ENCODE results near the gene CYFIP2. TPM values are rescaled to one million over a fixed set of nuclear protein-coding genes. Genes with fewer than 3 reads are reported as not detected.

Gene CYFIP2
- total RNA-seq, 1 experiment from 2014 or later, result 74.7 TPM

DNA sequence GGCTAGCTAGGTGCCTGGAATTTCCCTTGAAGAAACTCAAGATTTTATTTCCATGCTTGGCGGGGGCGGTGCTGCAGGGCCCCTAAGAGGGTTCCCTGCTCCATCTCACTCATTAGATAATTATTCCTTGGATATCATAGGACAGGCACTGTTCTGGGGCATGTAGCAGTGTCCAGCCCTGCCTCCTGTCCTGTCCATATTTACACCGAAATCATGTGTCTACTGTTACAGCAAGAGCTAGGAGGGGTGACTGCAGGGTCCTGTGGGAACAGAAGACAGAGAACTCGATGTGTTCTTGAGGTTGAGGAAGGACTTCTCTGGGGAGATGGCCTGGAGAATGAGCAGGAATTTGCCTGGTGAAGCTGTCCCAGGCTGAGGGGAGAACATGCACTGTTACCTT is 96.6 kb downstream of the CYFIP2 start:
- Histone ChIP-seq H3K23me2 (ENCODE audit: insufficient read length, low read depth, low read length, poor library complexity, severe bottlenecking) (no peaks in the 10 kb centered on the region), H3K4me1 (ENCODE audit: insufficient read depth, low read length) (no peaks in the 10 kb centered on the region), H2BK120ac (ENCODE audit: low read depth, low read length, poor library complexity, severe bottlenecking) (no peak overlapping the region), H4K91ac (ENCODE audit: insufficient read length, low read depth, low read length) (no peak overlapping the region), H2BK12ac (ENCODE audit: insufficient read length, low read depth, low read length) (no peak overlapping the region), H3K14ac (ENCODE audit: insufficient read depth, low read length) (no peak overlapping the region), H2BK5ac (ENCODE audit: insufficient read length, low read length) (no peak overlapping the region), H3K4ac (ENCODE audit: low read depth, low read length) (no peak overlapping the region), H3K27me3 (ENCODE audit: insufficient read depth, low read length) (no peaks in the 10 kb centered on the region), H3K9me3 (ENCODE audit: control insufficient read depth, low read depth, low read length) (no peaks in the 10 kb centered on the region), H3K27ac (ENCODE audit: insufficient read length, low read depth, low read length) (no peak overlapping the region), H3K79me1 (ENCODE audit: insufficient read depth, low read depth, low read length, poor library complexity, severe bottlenecking) (no peaks in the 10 kb centered on the region), H3K4me2 (ENCODE audit: insufficient read depth, insufficient read length, low read length) (no peak overlapping the region), H3K9ac (ENCODE audit: extremely low read depth, insufficient read length, low read length) (no peak overlapping the region), H2AK5ac (ENCODE audit: insufficient read length, low read length) (no peak overlapping the region), H2AFZ (ENCODE audit: low read length) (no peak overlapping the region), H4K8ac (replicated peaks; ENCODE audit: insufficient read length, low read depth, low read length) (no peak overlapping the region), H2BK15ac (ENCODE audit: low read depth, low read length) (no peak overlapping the region), H3K23ac (ENCODE audit: insufficient read length, low read depth, low read length) (no peak overlapping the region), H3K56ac (ENCODE audit: insufficient read length, low read depth, low read length) (no peak overlapping the region), H4K20me1 (ENCODE audit: control insufficient read depth, insufficient read depth, insufficient read length) (no peaks in the 10 kb centered on the region), H4K5ac (ENCODE audit: insufficient read length, low read depth, low read length) (no peak overlapping the region), H3K79me2 (ENCODE audit: insufficient read depth, low read length) (no peaks in the 10 kb centered on the region), H3T11ph (ENCODE audit: low read length) (no peak overlapping the region), H2BK20ac (ENCODE audit: low read depth, low read length, poor library complexity, severe bottlenecking) (no peak overlapping the region), H3K18ac (ENCODE audit: insufficient read length, low read depth, low read length) (no peak overlapping the region)
- H3K27me3 Mint-ChIP-seq (ENCODE audit: low read depth), result no peaks in the 10 kb centered on the region
- peaks cover 0 to 2% of the 10 kb centered on the region in 2 experiments; a peak in 1 of 4 replicates for H3K4me1 Mint-ChIP-seq
- H3K36me3 Mint-ChIP-seq (ENCODE audit: insufficient read depth in 1 of 3, low read depth in 3 of 3), result peaks cover 4 to 52% (median 28%) of the 10 kb centered on the region in 3 experiments; a peak in 5 of 7 replicates
- H3K4me3 Mint-ChIP-seq, result no peak overlapping the region
- TF ChIP-seq, protein P1, sequence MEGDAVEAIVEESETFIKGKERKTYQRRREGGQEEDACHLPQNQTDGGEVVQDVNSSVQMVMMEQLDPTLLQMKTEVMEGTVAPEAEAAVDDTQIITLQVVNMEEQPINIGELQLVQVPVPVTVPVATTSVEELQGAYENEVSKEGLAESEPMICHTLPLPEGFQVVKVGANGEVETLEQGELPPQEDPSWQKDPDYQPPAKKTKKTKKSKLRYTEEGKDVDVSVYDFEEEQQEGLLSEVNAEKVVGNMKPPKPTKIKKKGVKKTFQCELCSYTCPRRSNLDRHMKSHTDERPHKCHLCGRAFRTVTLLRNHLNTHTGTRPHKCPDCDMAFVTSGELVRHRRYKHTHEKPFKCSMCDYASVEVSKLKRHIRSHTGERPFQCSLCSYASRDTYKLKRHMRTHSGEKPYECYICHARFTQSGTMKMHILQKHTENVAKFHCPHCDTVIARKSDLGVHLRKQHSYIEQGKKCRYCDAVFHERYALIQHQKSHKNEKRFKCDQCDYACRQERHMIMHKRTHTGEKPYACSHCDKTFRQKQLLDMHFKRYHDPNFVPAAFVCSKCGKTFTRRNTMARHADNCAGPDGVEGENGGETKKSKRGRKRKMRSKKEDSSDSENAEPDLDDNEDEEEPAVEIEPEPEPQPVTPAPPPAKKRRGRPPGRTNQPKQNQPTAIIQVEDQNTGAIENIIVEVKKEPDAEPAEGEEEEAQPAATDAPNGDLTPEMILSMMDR (conservative IDR thresholded peaks at IDR 0.05), result no peak
- H3K27ac Mint-ChIP-seq, result peak overlapping the region in 1 of 3 experiments; percentile 46; a peak in 1 of 7 replicates
- DNase-seq, result no peak
- no peaks in the 10 kb centered on the region for H3K9me3 Mint-ChIP-seq
- WGBS (ENCODE audit: extremely low coverage, insufficient read length, low lambda C conversion rate), result no CpG with 5 or more reads among the region's 4 CpGs
